GM23248 (cell line): ENCODE data around the gene DIAPH3. TPM values are rescaled to one million over a fixed set of nuclear protein-coding genes. Genes with fewer than 3 reads are reported as not detected.
A peak's percentile ranks its signal among the peaks of the same experiment; 100 is the strongest.
"Not testable (repeated sequence)": the region's sequence is repeated elsewhere in the genome, so short reads cannot be mapped to it uniquely, and the experiment has no call there.

Source experiments
- DNase-seq: peaks from one replicate; pipeline ENCODE4 v3.0.0-alpha.2; 2015
- H2AFZ ChIP-seq: fragments of 200-600 bp; sonication (generic); 2 replicates; pipeline ENCODE4 v1.6.1; 2016; ENCODE audit warnings: antibody characterized with exemption
- H3F3A ChIP-seq: fragments of 200-600 bp; sonication (generic); 2 replicates; pipeline ENCODE4 v1.6.1; 2016; ENCODE audit warnings: mild to moderate bottlenecking, antibody characterized with exemption, mixed run types; ENCODE audit not compliant: insufficient read depth
- H3K27ac ChIP-seq: fragments of 200-600 bp; sonication (generic); 2 replicates; pipeline ENCODE4 v1.5.1; 2016; ENCODE audit warnings: mild to moderate bottlenecking
- H3K27me3 ChIP-seq: fragments of 200-600 bp; sonication (generic); replicated peaks from 2 replicates; pipeline ENCODE4 v1.6.1; 2016; ENCODE audit warnings: mild to moderate bottlenecking; ENCODE audit not compliant: insufficient read depth
- H3K36me3 ChIP-seq: fragments of 200-600 bp; sonication (generic); 2 replicates; pipeline ENCODE4 v1.6.1; 2016; ENCODE audit warnings: low read depth, mild to moderate bottlenecking
- H3K4me1 ChIP-seq: fragments of 200-600 bp; sonication (generic); 2 replicates; pipeline ENCODE4 v1.6.1; 2016; ENCODE audit warnings: mild to moderate bottlenecking; ENCODE audit not compliant: insufficient read depth
- H3K4me2 ChIP-seq: fragments of 200-600 bp; sonication (generic); one replicate; pipeline ENCODE4 v1.6.1; 2016; ENCODE audit warnings: mild to moderate bottlenecking; ENCODE audit not compliant: unreplicated experiment
- H3K4me3 ChIP-seq: fragments of 200-600 bp; sonication (generic); 2 replicates; pipeline ENCODE4 v1.5.1; 2016; ENCODE audit warnings: mild to moderate bottlenecking
- H3K79me2 ChIP-seq: fragments of 200-600 bp; sonication (generic); 2 replicates; pipeline ENCODE4 v1.6.1; 2016; ENCODE audit warnings: mild to moderate bottlenecking; ENCODE audit not compliant: insufficient read depth
- H3K9ac ChIP-seq: fragments of 200-600 bp; sonication (generic); 2 replicates; pipeline ENCODE4 v1.6.1; 2016; ENCODE audit warnings: mild to moderate bottlenecking
- H3K9me2 ChIP-seq: fragments of 200-600 bp; sonication (generic); 2 replicates; pipeline ENCODE4 v1.6.1; 2016; ENCODE audit warnings: mixed run types, mild to moderate bottlenecking, moderate library complexity; ENCODE audit not compliant: insufficient read depth
- H3K9me3 ChIP-seq: fragments of 200-600 bp; sonication (generic); one replicate; pipeline ENCODE4 v1.6.1; 2017; ENCODE audit warnings: low read depth
- H4K20me1 ChIP-seq: fragments of 200-600 bp; sonication (generic); 2 replicates; pipeline ENCODE4 v1.6.0; 2016; ENCODE audit not compliant: insufficient read depth
- EZH2 ChIP-seq: fragments of 200-600 bp; sonication (generic); IDR thresholded peaks from 2 replicates; pipeline ENCODE4 v1.6.1; 2018; ENCODE audit warnings: antibody characterized with exemption, mild to moderate bottlenecking; ENCODE audit not compliant: insufficient read depth, poor library complexity, severe bottlenecking
- EZH2phosphoT487 ChIP-seq: fragments of 200-600 bp; sonication (generic); IDR thresholded peaks from 2 replicates; pipeline ENCODE4 v1.6.1; 2018; ENCODE audit warnings: antibody characterized with exemption, moderate library complexity, mild to moderate bottlenecking, low read depth; ENCODE audit not compliant: insufficient read depth
- WGBS, 2 experiments: methylation state at CpG; one replicate each; pipeline ENCODE4 v1.1.6; 2015 to 2017; ENCODE audit warnings: low lambda C conversion rate in 2 of 2, low coverage in 1 of 2; ENCODE audit errors: missing lambda C conversion rate in 2 of 2; 5-methylcytosine and 5-hydroxymethylcytosine counted together
- in situ Hi-C: fragments of 300-500 bp; cut with MboI; formaldehyde crosslinking; loops from 2 replicates; pipeline ENCODE4 v1.15.0; 2020
- polyA plus RNA-seq: library from polyadenylated mRNA; unstranded; fragments of >200 nt; fragmentation: Nextera tagmentation; extraction: Ambion mirVana; gene quantifications from 2 replicates; pipeline ENCODE4 v1.2.1, GENCODE V29; 2016
- total RNA-seq: library from RNA; depleted of rRNA; stranded (reverse); fragments of >200 nt; shearing (Covaris generic); gene quantifications from 2 replicates; pipeline ENCODE4 v1.2.3, GENCODE V29; 2014; rRNA removed

Gene DIAPH3
- total RNA-seq, result 9.5 and 12.1 TPM in 2 replicates
- polyA plus RNA-seq, result 15.1 and 18.1 TPM in 2 replicates

- peaks cover 23% of the 10 kb centered on the region for H3F3A ChIP-seq
- H3K4me3 ChIP-seq, result peak within 1 kb of the TSS; percentile 88
- peak within 1 kb of the TSS; percentile 71 for H3K27ac ChIP-seq
- 1 to 2% methylated on average over 45 to 48 of the region's 54 CpGs for WGBS, 2 experiments
- no peaks in the 10 kb centered on the region for H3K9me2 ChIP-seq
- H3K36me3 ChIP-seq, result no peaks in the 10 kb centered on the region
- no peak for TF ChIP-seq EZH2phosphoT487
- no peaks in the 10 kb centered on the region for H3K9me3 ChIP-seq
- in situ Hi-C loops, result no loop called here
- peaks cover 26% of the 10 kb centered on the region for H3K4me1 ChIP-seq
- H2AFZ ChIP-seq, result peak within 1 kb of the TSS; percentile 91
- H3K4me2 ChIP-seq, result peak within 1 kb of the TSS; percentile 93
- peak within 1 kb of the TSS; percentile 85 for H3K9ac ChIP-seq
- H3K27me3 ChIP-seq, result no peaks in the 10 kb centered on the region
- DNase-seq, result peak; percentile 99
- peaks cover 44% of the 10 kb centered on the region for H3K79me2 ChIP-seq
- H4K20me1 ChIP-seq, result no peaks in the 10 kb centered on the region
Observed at GRCh38 chr13:60163478-60164233, at the start of gene DIAPH3. DIAPH3 (minus strand) TSS chr13:60163928; CDS start chr13:60163766, 162 bp downstream.

- DNase-seq, result no peak
- no peak overlapping the region for H3K27ac ChIP-seq
- H3K36me3 ChIP-seq, result no peaks in the 10 kb centered on the region
- no peaks in the 10 kb centered on the region for H3K79me2 ChIP-seq
- H3K9ac ChIP-seq, result no peak overlapping the region
- 23 to 37% methylated on average over 1 of the region's 1 CpG for WGBS, 2 experiments
- H3K4me2 ChIP-seq, result no peak overlapping the region
- no peaks in the 10 kb centered on the region for H3K9me2 ChIP-seq
- no peak for TF ChIP-seq EZH2
- no peak for TF ChIP-seq EZH2phosphoT487
- H2AFZ ChIP-seq, result no peak overlapping the region
- no peaks in the 10 kb centered on the region for H3K9me3 ChIP-seq
- no peaks in the 10 kb centered on the region for H3F3A ChIP-seq
- no peaks in the 10 kb centered on the region for H4K20me1 ChIP-seq
- H3K27me3 ChIP-seq, result peaks cover 14% of the 10 kb centered on the region
- no peaks in the 10 kb centered on the region for H3K4me1 ChIP-seq
- no peak overlapping the region for H3K4me3 ChIP-seq
- in situ Hi-C loops, result no loop called here
Observed at GRCh38 chr13:60213236-60213744, 49.6 kb upstream of the DIAPH3 start.

- no peaks in the 10 kb centered on the region for H3K79me2 ChIP-seq
- no peaks in the 10 kb centered on the region for H3K9me2 ChIP-seq
- H4K20me1 ChIP-seq, result no peaks in the 10 kb centered on the region
- H3K27me3 ChIP-seq, result peaks cover 8% of the 10 kb centered on the region; the same call in 1 of the 2 replicates
- no peak for DNase-seq
- TF ChIP-seq EZH2 (no peak), EZH2phosphoT487 (no peak)
- H3K9ac ChIP-seq, result no peak overlapping the region
- H3F3A ChIP-seq, result no peaks in the 10 kb centered on the region
- 27 to 47% methylated on average over 2 of the region's 2 CpGs for WGBS, 2 experiments
- no peaks in the 10 kb centered on the region for H3K9me3 ChIP-seq
- in situ Hi-C loops, result no loop called here
- no peak overlapping the region for H2AFZ ChIP-seq
- H3K4me1 ChIP-seq, result no peaks in the 10 kb centered on the region
- H3K27ac ChIP-seq, result no peak overlapping the region
- H3K36me3 ChIP-seq, result no peaks in the 10 kb centered on the region
- H3K4me3 ChIP-seq, result no peak overlapping the region
- no peak overlapping the region for H3K4me2 ChIP-seq
Observed at GRCh38 chr13:60211548-60211947, 47.8 kb upstream of the DIAPH3 start.

- peaks cover 12% of the 10 kb centered on the region; the same call in 1 of the 2 replicates for H3K27me3 ChIP-seq
- H3K4me1 ChIP-seq, result no peaks in the 10 kb centered on the region
- TF ChIP-seq EZH2phosphoT487 (no peak), EZH2 (no peak)
- H3K9me2 ChIP-seq, result no peaks in the 10 kb centered on the region
- H4K20me1 ChIP-seq, result no peaks in the 10 kb centered on the region
- no peak overlapping the region for H3K9ac ChIP-seq
- H3K4me2 ChIP-seq, result no peak overlapping the region
- no peaks in the 10 kb centered on the region for H3F3A ChIP-seq
- in situ Hi-C loops, result no loop called here
- no peaks in the 10 kb centered on the region for H3K79me2 ChIP-seq
- H3K27ac ChIP-seq, result no peak overlapping the region
- H3K4me3 ChIP-seq, result no peak overlapping the region
- no peak for DNase-seq
- H3K36me3 ChIP-seq, result no peaks in the 10 kb centered on the region
- no peaks in the 10 kb centered on the region for H3K9me3 ChIP-seq
- no peak overlapping the region for H2AFZ ChIP-seq
- 31 to 35% methylated on average over 4 of the region's 4 CpGs for WGBS, 2 experiments
Observed at GRCh38 chr13:60210510-60211330, 47.0 kb upstream of the DIAPH3 start.

GRCh38 chr13:60205499-60205898 lies 41.8 kb upstream of the DIAPH3 start:
- peaks cover 12% of the 10 kb centered on the region; the same call in 1 of the 2 replicates for H3K27me3 ChIP-seq
- H3K9ac ChIP-seq, H4K20me1 ChIP-seq, DNase-seq, in situ Hi-C loops, H3K9me3 ChIP-seq, H3K36me3 ChIP-seq, H3F3A ChIP-seq, H3K9me2 ChIP-seq, H3K4me2 ChIP-seq, H3K27ac ChIP-seq, H3K4me3 ChIP-seq, H3K79me2 ChIP-seq, H3K4me1 ChIP-seq, H2AFZ ChIP-seq: not testable (repeated sequence)
- 36 to 46% methylated on average over 9 to 10 of the region's 10 CpGs for WGBS, 2 experiments
